Effector memory CD4-positive, alpha-beta T cell (primary cell): ENCODE measurements around the gene ZBP1.

Source experiments
- DNase-seq, 3 donors: peaks; one replicate each; pipeline ENCODE4 v3.0.0-alpha.2; 2020
- H3K27ac ChIP-seq: 2 replicates; pipeline ENCODE4 v1.7.0; 2013; ENCODE audit warnings: mild to moderate bottlenecking, low read length, moderate library complexity; ENCODE audit not compliant: insufficient read depth, poor library complexity, severe bottlenecking
- H3K27me3 ChIP-seq: replicated peaks from 2 replicates; pipeline ENCODE4 v1.7.0; 2013; ENCODE audit warnings: mild to moderate bottlenecking, low read length; ENCODE audit not compliant: insufficient read depth, control insufficient read depth, poor library complexity, severe bottlenecking
- H3K36me3 ChIP-seq: 2 replicates; pipeline ENCODE4 v1.7.0; 2013; ENCODE audit warnings: mild to moderate bottlenecking, low read length, moderate library complexity; ENCODE audit not compliant: control insufficient read depth, insufficient read depth
- H3K4me1 ChIP-seq: 2 replicates; pipeline ENCODE4 v1.7.0; 2013; ENCODE audit warnings: low read length, mild to moderate bottlenecking; ENCODE audit not compliant: control insufficient read depth, insufficient read depth, poor library complexity, severe bottlenecking
- H3K4me3 ChIP-seq: 2 replicates; pipeline ENCODE4 v1.7.0; 2013; ENCODE audit warnings: low read length, low read depth, mild to moderate bottlenecking; ENCODE audit not compliant: insufficient read depth, poor library complexity, severe bottlenecking
- H3K9me3 ChIP-seq: 2 replicates; pipeline ENCODE4 v1.7.0; 2013; ENCODE audit warnings: mild to moderate bottlenecking, low read length, moderate library complexity; ENCODE audit not compliant: control insufficient read depth

ZBP1 gene

GRCh38 chr20:57598060-57598459 lies 22.2 kb downstream of the ZBP1 start:
- no peak for DNase-seq
- Histone ChIP-seq H3K27ac (no peak overlapping the region), H3K4me1 (peaks cover 5% of the 10 kb centered on the region), H3K27me3 (no peaks in the 10 kb centered on the region), H3K4me3 (no peak overlapping the region), H3K36me3 (no peaks in the 10 kb centered on the region), H3K9me3 (no peaks in the 10 kb centered on the region)

GRCh38 chr20:57596998-57597939 lies 23.0 kb downstream of the ZBP1 start:
- peak overlapping the region; percentile 30 for H3K4me3 ChIP-seq
- H3K27ac ChIP-seq, result no peak overlapping the region
- H3K4me1 ChIP-seq, result peaks cover 5% of the 10 kb centered on the region
- DNase-seq, result peak; percentile 44 to 63 (median 50)
- no peaks in the 10 kb centered on the region for H3K9me3 ChIP-seq
- no peaks in the 10 kb centered on the region for H3K36me3 ChIP-seq
- no peaks in the 10 kb centered on the region for H3K27me3 ChIP-seq

- no peak overlapping the region for H3K27ac ChIP-seq
- H3K27me3 ChIP-seq, result no peaks in the 10 kb centered on the region
- no peak for DNase-seq
- H3K4me3 ChIP-seq, result no peak overlapping the region
- no peaks in the 10 kb centered on the region for H3K36me3 ChIP-seq
- H3K9me3 ChIP-seq, result no peaks in the 10 kb centered on the region
- H3K4me1 ChIP-seq, result peaks cover 5% of the 10 kb centered on the region
Observed at GRCh38 chr20:57596358-57596757, 23.9 kb downstream of the ZBP1 start.

- DNase-seq, result no peak
- Histone ChIP-seq H3K4me3 (no peak overlapping the region), H3K4me1 (peaks cover 5% of the 10 kb centered on the region), H3K27me3 (no peaks in the 10 kb centered on the region), H3K36me3 (no peaks in the 10 kb centered on the region), H3K9me3 (no peaks in the 10 kb centered on the region), H3K27ac (no peak overlapping the region)
Observed at GRCh38 chr20:57595041-57596030, 24.9 kb downstream of the ZBP1 start.

GRCh38 chr20:57594092-57594951 lies 25.9 kb downstream of the ZBP1 start:
- peak in 1 of 3 donors; percentile 42 for DNase-seq
- Histone ChIP-seq H3K27me3 (no peaks in the 10 kb centered on the region), H3K27ac (no peak overlapping the region), H3K4me1 (peaks cover 5% of the 10 kb centered on the region), H3K9me3 (no peaks in the 10 kb centered on the region), H3K36me3 (no peaks in the 10 kb centered on the region), H3K4me3 (no peak overlapping the region)

- Histone ChIP-seq H3K4me3 (no peak overlapping the region), H3K4me1 (peaks cover 5% of the 10 kb centered on the region), H3K9me3 (no peaks in the 10 kb centered on the region), H3K27me3 (no peaks in the 10 kb centered on the region), H3K27ac (no peak overlapping the region), H3K36me3 (no peaks in the 10 kb centered on the region)
- no peak for DNase-seq
Observed at GRCh38 chr20:57593134-57593886, 26.9 kb downstream of the ZBP1 start.

GRCh38 chr20:57592263-57593092 lies 27.7 kb downstream of the ZBP1 start:
- H3K27ac ChIP-seq, result no peak overlapping the region
- H3K9me3 ChIP-seq, result no peaks in the 10 kb centered on the region
- H3K36me3 ChIP-seq, result no peaks in the 10 kb centered on the region
- H3K4me3 ChIP-seq, result no peak overlapping the region
- peaks cover 5% of the 10 kb centered on the region for H3K4me1 ChIP-seq
- DNase-seq, result no peak
- H3K27me3 ChIP-seq, result no peaks in the 10 kb centered on the region

GRCh38 chr20:57591289-57592229 lies 28.7 kb downstream of the ZBP1 start:
- Histone ChIP-seq H3K27ac (no peak overlapping the region), H3K4me1 (no peaks in the 10 kb centered on the region), H3K9me3 (no peaks in the 10 kb centered on the region), H3K4me3 (no peak overlapping the region), H3K36me3 (no peaks in the 10 kb centered on the region), H3K27me3 (no peaks in the 10 kb centered on the region)
- DNase-seq, result no peak
